Muscle of leg (tissue), 16 donors: ENCODE results near the gene METTL5. TPM values are rescaled to one million over a fixed set of nuclear protein-coding genes. Genes with fewer than 3 reads are reported as not detected.
A peak's percentile ranks its signal among the peaks of the same experiment; 100 is the strongest.
"Not testable (repeated sequence)": the region's sequence is repeated elsewhere in the genome, so short reads cannot be mapped to it uniquely, and the experiment has no call there.

Experiments
- DNase-seq: peaks from one replicate; pipeline ENCODE4 v3.0.0; 2013
- H3K27ac ChIP-seq: one replicate; pipeline ENCODE4 v1.5.1; 2013; ENCODE audit warnings: mild to moderate bottlenecking, low read length, control low read depth
- H3K27me3 ChIP-seq: one replicate; pipeline ENCODE4 v1.6.1; 2013; ENCODE audit warnings: low read length; ENCODE audit not compliant: control insufficient read depth, insufficient read depth
- H3K36me3 ChIP-seq: one replicate; pipeline ENCODE4 v1.6.1; 2013; ENCODE audit warnings: low read length; ENCODE audit not compliant: control insufficient read depth, insufficient read depth
- H3K4me1 ChIP-seq: one replicate; pipeline ENCODE4 v1.6.1; 2013; ENCODE audit warnings: low read length; ENCODE audit not compliant: control insufficient read depth, insufficient read depth
- H3K4me3 ChIP-seq: one replicate; pipeline ENCODE4 v1.5.1; 2013; ENCODE audit warnings: low read length, control low read depth
- H3K9me3 ChIP-seq: replicated peaks from 2 replicates; pipeline ENCODE4 v1.6.1; 2013; ENCODE audit warnings: low read depth, low read length; ENCODE audit not compliant: control insufficient read depth
- WGBS: methylation state at CpG from one replicate; pipeline ENCODE4 v1.1.5; 2013; ENCODE audit warnings: missing lambda C conversion rate; ENCODE audit not compliant: insufficient coverage; 5-methylcytosine and 5-hydroxymethylcytosine counted together
- long read RNA-seq, 11 donors: transcript quantifications; one replicate each; lab custom pipeline, GENCODE V29; 2026
- polyA plus RNA-seq, 8 donors: library from polyadenylated mRNA; unstranded; fragments of 120-200 nt; gene quantifications; one replicate each; pipeline versions ENCODE4 v1.2.1 to v1.2.3, GENCODE V29; 2013; ENCODE audit warnings: inconsistent platforms in 1 of 8, low replicate concordance in 1 of 8; ENCODE audit not compliant: insufficient read length in 8 of 8, insufficient read depth in 1 of 8
- total RNA-seq: library from RNA; stranded (reverse); fragments of 120-200 nt; gene quantifications from one replicate; pipeline ENCODE4 v1.2.4, GENCODE V29; 2013

The METTL5 gene
- total RNA-seq (42.4 TPM), polyA plus RNA-seq (10 to 100 TPM; 45.8 to 64.2 (median 55.2) TPM)
- long read RNA-seq, donor 1, transcript METTL5-206 (8 exons, 880 nt) = major isoform, 6 of 17 reads
- long read RNA-seq, donor 1, transcript METTL5-201 (7 exons, 1,010 nt) = major isoform, 6 of 17 reads
- long read RNA-seq, donor 1, partial matches to known transcripts = 0 of 17 reads
- long read RNA-seq, donor 1, other reads (novel, unspliced or antisense) = 0 of 17 reads
- long read RNA-seq, donor 2, partial matches to known transcripts = 0 of 1 reads
- long read RNA-seq, donor 2, other reads (novel, unspliced or antisense) = 0 of 1 reads
- long read RNA-seq, donor 3, transcript METTL5-206 (8 exons, 880 nt) = major isoform, 16 of 36 reads
- long read RNA-seq, donor 3, transcript METTL5-203 (8 exons, 800 nt) = minor isoform, 13 of 36 reads
- long read RNA-seq, donor 3, transcript METTL5-201 (7 exons, 1,010 nt) = minor isoform, 5 of 36 reads
- long read RNA-seq, donor 3, partial matches to known transcripts = 0 of 36 reads
- long read RNA-seq, donor 3, other reads (novel, unspliced or antisense) = 0 of 36 reads
- long read RNA-seq, donor 4, transcript METTL5-203 (8 exons, 800 nt) = minor isoform, 5 of 19 reads
- long read RNA-seq, donor 4, transcript METTL5-201 (7 exons, 1,010 nt) = minor isoform, 5 of 19 reads
- long read RNA-seq, donor 4, transcript METTL5-206 (8 exons, 880 nt) = major isoform, 8 of 19 reads
- long read RNA-seq, donor 4, partial matches to known transcripts = 0 of 19 reads
- long read RNA-seq, donor 4, other reads (novel, unspliced or antisense) = 0 of 19 reads
- long read RNA-seq, donor 5, transcript METTL5-206 (8 exons, 880 nt) = major isoform, 29 of 72 reads
- long read RNA-seq, donor 5, transcript METTL5-203 (8 exons, 800 nt) = minor isoform, 27 of 72 reads
- long read RNA-seq, donor 5, transcript METTL5-201 (7 exons, 1,010 nt) = minor isoform, 13 of 72 reads
- long read RNA-seq, donor 5, partial matches to known transcripts = 0 of 72 reads
- long read RNA-seq, donor 5, other reads (novel, unspliced or antisense) = 0 of 72 reads
- long read RNA-seq, donor 6, transcript METTL5-206 (8 exons, 880 nt) = major isoform, 42 of 102 reads
- long read RNA-seq, donor 6, transcript METTL5-203 (8 exons, 800 nt) = minor isoform, 32 of 102 reads
- long read RNA-seq, donor 6, transcript METTL5-201 (7 exons, 1,010 nt) = minor isoform, 17 of 102 reads
- long read RNA-seq, donor 6, partial matches to known transcripts = 5 of 102 reads
- long read RNA-seq, donor 6, other reads (novel, unspliced or antisense) = 0 of 102 reads
- long read RNA-seq, donor 7, transcript METTL5-201 (7 exons, 1,010 nt) = minor isoform, 9 of 42 reads
- long read RNA-seq, donor 7, transcript METTL5-206 (8 exons, 880 nt) = major isoform, 19 of 42 reads
- long read RNA-seq, donor 7, transcript METTL5-203 (8 exons, 800 nt) = minor isoform, 13 of 42 reads
- long read RNA-seq, donor 7, partial matches to known transcripts = 0 of 42 reads
- long read RNA-seq, donor 7, other reads (novel, unspliced or antisense) = 0 of 42 reads
- long read RNA-seq, donor 8, transcript METTL5-201 (7 exons, 1,010 nt) = minor isoform, 6 of 101 reads
- long read RNA-seq, donor 8, transcript METTL5-206 (8 exons, 880 nt) = major isoform, 10 of 101 reads
- long read RNA-seq, donor 8, partial matches to known transcripts = 79 of 101 reads
- long read RNA-seq, donor 8, other reads (novel, unspliced or antisense) = 0 of 101 reads
- long read RNA-seq, donor 9, transcript METTL5-203 (8 exons, 800 nt) = minor isoform, 6 of 30 reads
- long read RNA-seq, donor 9, transcript METTL5-206 (8 exons, 880 nt) = major isoform, 18 of 30 reads
- long read RNA-seq, donor 9, transcript METTL5-201 (7 exons, 1,010 nt) = minor isoform, 6 of 30 reads
- long read RNA-seq, donor 9, partial matches to known transcripts = 0 of 30 reads
- long read RNA-seq, donor 9, other reads (novel, unspliced or antisense) = 0 of 30 reads
- long read RNA-seq, donor 10, transcript METTL5-201 (7 exons, 1,010 nt) = minor isoform, 13 of 56 reads
- long read RNA-seq, donor 10, transcript METTL5-206 (8 exons, 880 nt) = major isoform, 22 of 56 reads
- long read RNA-seq, donor 10, transcript METTL5-203 (8 exons, 800 nt) = minor isoform, 17 of 56 reads
- long read RNA-seq, donor 10, partial matches to known transcripts = 0 of 56 reads
- long read RNA-seq, donor 10, other reads (novel, unspliced or antisense) = 0 of 56 reads
- long read RNA-seq, donor 11, transcript METTL5-203 (8 exons, 800 nt) = major isoform, 11 of 31 reads
- long read RNA-seq, donor 11, transcript METTL5-201 (7 exons, 1,010 nt) = major isoform, 11 of 31 reads
- long read RNA-seq, donor 11, transcript METTL5-206 (8 exons, 880 nt) = minor isoform, 8 of 31 reads
- long read RNA-seq, donor 11, partial matches to known transcripts = 0 of 31 reads
- long read RNA-seq, donor 11, other reads (novel, unspliced or antisense) = 0 of 31 reads

GRCh38 chr2:169824373-169825333 lies at the start of gene METTL5:
Gene METTL5, minus strand, starts transcription at chr2:169824905. Its CDS starts 308 bp downstream, at chr2:169824597.
- H3K4me3 ChIP-seq = peak within 1 kb of the TSS; percentile 79
- H3K36me3 ChIP-seq = peaks cover 3% of the 10 kb centered on the region
- H3K4me1 ChIP-seq = peaks cover 11% of the 10 kb centered on the region
- H3K27ac ChIP-seq = peak within 1 kb of the TSS; percentile 88
- WGBS = under 1% methylated on average over 53 of the region's 61 CpGs
- peak; percentile 91 for DNase-seq
- no peaks in the 10 kb centered on the region for H3K9me3 ChIP-seq
- H3K27me3 ChIP-seq = no peaks in the 10 kb centered on the region

DNA sequence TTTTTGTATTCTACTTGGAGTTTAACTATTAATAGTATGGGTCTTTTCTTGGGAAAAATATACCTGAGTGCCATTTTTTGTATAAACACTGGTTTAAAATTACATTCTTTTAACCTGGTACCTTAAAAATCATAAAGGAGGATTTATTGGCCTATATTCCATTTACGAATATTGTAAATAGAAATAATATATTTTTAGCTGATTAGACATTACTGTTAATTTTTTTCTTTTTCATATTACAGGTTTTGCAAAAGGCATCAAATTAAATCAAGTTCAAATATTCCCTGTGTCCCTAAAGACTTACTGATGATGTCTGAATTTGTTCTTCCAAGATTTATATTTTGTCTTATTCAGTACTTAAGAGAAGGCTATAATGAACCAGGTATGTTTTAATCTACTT lies 47.3 kb upstream of the METTL5 start:
- Histone ChIP-seq H3K27ac (no peak overlapping the region), H3K4me1 (no peaks in the 10 kb centered on the region), H3K36me3 (peaks cover 3% of the 10 kb centered on the region), H3K27me3 (no peaks in the 10 kb centered on the region), H3K9me3 (no peaks in the 10 kb centered on the region), H3K4me3 (no peak overlapping the region)
- no peak for DNase-seq
- WGBS = no CpG with 5 or more reads among the region's 1 CpG

DNA sequence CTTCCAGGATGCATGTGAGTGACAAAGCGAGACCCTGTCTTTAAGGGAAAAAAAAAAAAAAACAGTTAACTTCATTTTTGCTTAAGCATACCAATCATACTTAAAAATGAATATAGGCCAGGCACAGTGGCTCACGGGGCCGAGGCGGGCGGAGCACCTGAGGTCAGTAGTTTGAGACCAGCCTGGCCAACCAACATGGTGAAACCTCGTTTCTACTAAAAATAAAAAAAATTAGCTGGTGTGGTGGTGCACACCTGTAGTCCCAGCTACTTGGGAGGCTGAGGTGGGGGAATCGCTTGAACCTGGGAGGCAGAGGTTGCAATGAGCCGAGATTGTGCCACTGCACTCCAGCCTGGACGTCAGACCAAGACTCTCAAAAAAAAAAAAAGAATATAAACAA lies 46.7 kb upstream of the METTL5 start:
- no CpG with 5 or more reads among the region's 9 CpGs for WGBS
- not testable (repeated sequence) for H3K4me1 ChIP-seq, H3K27ac ChIP-seq, DNase-seq, H3K9me3 ChIP-seq, H3K27me3 ChIP-seq, H3K36me3 ChIP-seq, H3K4me3 ChIP-seq

DNA sequence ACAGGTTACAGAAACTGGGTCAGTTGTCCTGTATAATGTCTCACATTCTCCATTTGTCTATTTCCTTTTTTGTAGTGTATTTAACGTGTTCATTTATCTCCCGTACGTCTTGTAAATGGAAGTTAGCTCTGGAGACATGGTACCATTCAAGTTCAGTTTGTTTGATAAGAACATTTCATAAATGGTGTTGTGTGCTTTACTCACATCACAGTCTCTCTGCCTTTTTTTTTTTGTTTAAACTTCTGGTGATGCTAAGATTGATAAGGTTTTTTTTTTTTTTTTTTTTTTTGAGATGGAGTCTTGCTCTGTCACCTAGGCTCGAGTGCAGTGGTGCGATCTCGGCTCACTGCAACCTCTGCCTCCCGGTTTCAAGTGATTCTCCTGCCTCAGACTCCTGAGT lies 44.2 kb upstream of the METTL5 start:
- Histone ChIP-seq H3K27me3 (no peaks in the 10 kb centered on the region), H3K27ac (no peak overlapping the region), H3K9me3 (no peaks in the 10 kb centered on the region), H3K4me1 (no peaks in the 10 kb centered on the region), H3K4me3 (no peak overlapping the region), H3K36me3 (no peaks in the 10 kb centered on the region)
- WGBS = 96% methylated on average over 4 of the region's 7 CpGs
- no peak for DNase-seq

GRCh38 chr2:169867579-169867978 lies 42.9 kb upstream of the METTL5 start:
- Histone ChIP-seq H3K27ac (no peak overlapping the region), H3K4me3 (no peak overlapping the region), H3K36me3 (no peaks in the 10 kb centered on the region), H3K9me3 (no peaks in the 10 kb centered on the region), H3K4me1 (no peaks in the 10 kb centered on the region), H3K27me3 (no peaks in the 10 kb centered on the region)
- no CpG with 5 or more reads among the region's 3 CpGs for WGBS
- no peak for DNase-seq

DNA sequence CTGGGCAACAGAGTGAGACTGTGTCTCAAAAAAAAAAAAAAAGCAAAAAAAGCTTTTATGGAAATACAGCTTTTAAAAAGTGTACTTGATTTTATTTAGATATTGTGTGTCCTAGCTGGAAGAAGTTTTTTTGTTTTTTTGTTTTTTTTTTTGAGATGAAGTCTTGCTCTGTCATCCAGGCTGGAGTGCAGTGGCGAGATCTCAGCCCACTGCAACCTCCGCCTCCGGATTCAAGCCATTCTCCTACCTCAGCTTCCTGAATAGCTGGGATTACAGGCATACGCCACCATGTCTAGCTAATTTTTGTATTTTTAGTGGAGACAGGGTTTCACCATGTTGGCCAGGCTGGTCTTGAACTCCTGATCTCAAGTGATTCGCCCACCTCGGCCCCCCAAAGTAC lies 41.5 kb upstream of the METTL5 start:
- H3K4me1 ChIP-seq, H3K36me3 ChIP-seq: not testable (repeated sequence)
- WGBS = 90% methylated on average over 2 of the region's 6 CpGs

DNA sequence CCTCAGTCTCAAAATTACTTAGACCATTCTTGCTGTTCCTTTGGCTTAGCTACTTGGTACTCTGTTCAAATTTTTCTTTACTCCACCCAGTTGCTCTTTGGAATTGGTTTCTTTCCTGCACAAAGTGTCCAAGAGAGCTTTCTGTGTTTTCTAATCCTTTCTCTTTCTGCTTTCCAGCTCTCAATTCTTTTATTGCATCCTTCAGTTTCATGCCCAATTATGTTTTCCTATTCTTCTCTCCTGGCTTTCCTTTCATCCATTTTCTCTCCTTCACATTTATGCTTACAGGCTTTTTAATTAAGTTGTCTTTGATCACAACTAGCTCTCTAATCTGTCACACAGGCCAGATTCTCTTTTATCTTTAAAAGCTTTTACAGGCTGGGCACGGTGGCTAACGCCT lies 40.8 kb upstream of the METTL5 start:
- no peaks in the 10 kb centered on the region for H3K4me1 ChIP-seq

More for the DNA sequence above, 41.5 kb upstream of the METTL5 start:
- not testable (repeated sequence) for H3K4me3 ChIP-seq, DNase-seq, H3K27me3 ChIP-seq, H3K27ac ChIP-seq, H3K9me3 ChIP-seq

GRCh38 chr2:169862816-169863215 lies 38.1 kb upstream of the METTL5 start:
- 63% methylated on average over 1 of the region's 2 CpGs for WGBS
- Histone ChIP-seq H3K27me3 (no peaks in the 10 kb centered on the region), H3K27ac (no peak overlapping the region), H3K36me3 (no peaks in the 10 kb centered on the region), H3K4me1 (no peaks in the 10 kb centered on the region), H3K9me3 (no peaks in the 10 kb centered on the region), H3K4me3 (no peak overlapping the region)
- no peak for DNase-seq

More for the DNA sequence above, 40.8 kb upstream of the METTL5 start:
- no peak overlapping the region for H3K27ac ChIP-seq
- H3K9me3 ChIP-seq = no peaks in the 10 kb centered on the region
- no peaks in the 10 kb centered on the region for H3K36me3 ChIP-seq
- H3K4me3 ChIP-seq = no peak overlapping the region
- WGBS = 81% methylated on average over 2 of the region's 2 CpGs
- H3K27me3 ChIP-seq = no peaks in the 10 kb centered on the region
- DNase-seq = peak; percentile 24
